CD14-positive monocyte (primary cell): Measurements from ENCODE around the gene COMMD1. TPM values are rescaled to one million over a fixed set of nuclear protein-coding genes. Genes with fewer than 3 reads are reported as not detected.

Experiments
- DNase-seq, 3 donors: peaks; one replicate each; pipeline ENCODE4 v3.0.0-alpha.2; 2011 to 2022
- H2AFZ ChIP-seq: 2 replicates; pipeline ENCODE4 v1.6.0; 2012; ENCODE audit warnings: mild to moderate bottlenecking, low read depth, low read length, inconsistent platforms; ENCODE audit not compliant: insufficient read depth, poor library complexity, severe bottlenecking
- H3K27ac ChIP-seq, 2 donors: 1 replicate in 1 of 2; 2 replicates in 1 of 2; pipeline ENCODE4 v1.5.1; 2012 to 2013; ENCODE audit warnings: low read length in 2 of 2, control low read depth in 1 of 2, inconsistent platforms in 1 of 2, low read depth in 1 of 2, mild to moderate bottlenecking in 1 of 2
- H3K27me3 ChIP-seq, 2 donors: one replicate each; pipeline versions ENCODE4 v1.6.0 to v1.6.1; 2011 to 2013; ENCODE audit warnings: low read length in 2 of 2; ENCODE audit not compliant: control insufficient read depth in 2 of 2, insufficient read depth in 2 of 2
- H3K36me3 ChIP-seq, 2 donors: replicated peaks in 1 of 2; 1 replicate in 1 of 2; 2 replicates in 1 of 2; pipeline versions ENCODE4 v1.5.1 to v1.6.1; 2012 to 2013; ENCODE audit warnings: low read length in 2 of 2, control low read depth in 1 of 2, inconsistent platforms in 1 of 2, mild to moderate bottlenecking in 1 of 2; ENCODE audit not compliant: insufficient read depth in 2 of 2, control insufficient read depth in 1 of 2
- H3K4me1 ChIP-seq, 2 donors: 1 replicate in 1 of 2; 2 replicates in 1 of 2; pipeline versions ENCODE4 v1.5.1 to v1.6.1; 2012 to 2013; ENCODE audit warnings: low read length in 2 of 2, control low read depth in 1 of 2, inconsistent platforms in 1 of 2, mild to moderate bottlenecking in 1 of 2, moderate library complexity in 1 of 2; ENCODE audit not compliant: insufficient read depth in 2 of 2, control insufficient read depth in 1 of 2
- H3K4me2 ChIP-seq: replicated peaks from 2 replicates; pipeline ENCODE3; 2012; ENCODE audit warnings: low read length, moderate library complexity, mild to moderate bottlenecking; ENCODE audit not compliant: poor library complexity, severe bottlenecking; ENCODE audit errors: extremely low read depth
- H3K4me3 ChIP-seq, 3 experiments: fragments of 200-600 bp in 1 of 3; sonication (generic) in 1 of 3; replicated peaks in 1 of 3; 1 replicate in 2 of 3; 2 replicates in 1 of 3; pipeline ENCODE4 v1.5.1; 2011 to 2013; ENCODE audit warnings: low read length in 3 of 3, mild to moderate bottlenecking in 3 of 3, control low read depth in 2 of 3, low read depth in 2 of 3, inconsistent platforms in 1 of 3, moderate library complexity in 1 of 3
- H3K79me2 ChIP-seq: 2 replicates; pipeline ENCODE4 v1.6.0; 2012; ENCODE audit warnings: mild to moderate bottlenecking, control low read depth, inconsistent platforms, low read length, moderate library complexity; ENCODE audit not compliant: insufficient read depth
- H3K9ac ChIP-seq: 2 replicates; pipeline ENCODE4 v1.6.0; 2017; ENCODE audit warnings: low read length, mild to moderate bottlenecking; ENCODE audit not compliant: insufficient read depth, poor library complexity, severe bottlenecking
- H3K9me3 ChIP-seq, 2 donors: replicated peaks in 1 of 2; 1 replicate in 1 of 2; 2 replicates in 1 of 2; pipeline versions ENCODE4 v1.5.1 to v1.6.1; 2012 to 2013; ENCODE audit warnings: low read length in 2 of 2, control low read depth in 1 of 2; ENCODE audit not compliant: control insufficient read depth in 1 of 2, insufficient read depth in 1 of 2
- H4K20me1 ChIP-seq: 2 replicates; pipeline ENCODE4 v1.6.0; 2012; ENCODE audit warnings: mild to moderate bottlenecking, low read length, control low read depth, moderate library complexity; ENCODE audit not compliant: insufficient read depth
- H3K27ac Mint-ChIP-seq, 7 donors: one replicate each; pipeline ENCODE4 v1.8.0; 2020; ENCODE audit warnings: mild to moderate bottlenecking in 7 of 7, mixed read lengths in 7 of 7, moderate library complexity in 6 of 7, inconsistent platforms in 2 of 7
- H3K27me3 Mint-ChIP-seq, 3 donors: one replicate each; pipeline ENCODE4 v1.8.0; 2021 to 2022; ENCODE audit warnings: low read depth in 3 of 3, mild to moderate bottlenecking in 3 of 3, mixed read lengths in 3 of 3, moderate library complexity in 3 of 3, inconsistent platforms in 1 of 3
- H3K36me3 Mint-ChIP-seq, 2 donors: one replicate each; pipeline ENCODE4 v1.8.0; 2020; ENCODE audit warnings: mixed read lengths in 2 of 2, inconsistent platforms in 1 of 2, mild to moderate bottlenecking in 1 of 2
- H3K4me1 Mint-ChIP-seq: one replicate; pipeline ENCODE4 v1.8.0; 2020; ENCODE audit warnings: mild to moderate bottlenecking, mixed read lengths
- H3K4me3 Mint-ChIP-seq, 2 donors: one replicate each; pipeline ENCODE4 v1.8.0; 2020; ENCODE audit warnings: mild to moderate bottlenecking in 2 of 2, mixed read lengths in 2 of 2, moderate library complexity in 1 of 2
- H3K9me3 Mint-ChIP-seq, 7 donors: one replicate each; pipeline ENCODE4 v1.8.0; 2020 to 2022; ENCODE audit warnings: mixed read lengths in 7 of 7, mild to moderate bottlenecking in 6 of 7, moderate library complexity in 6 of 7, inconsistent platforms in 2 of 7
- WGBS: methylation state at CpG from one replicate; pipeline ENCODE4 v1.1.5; 2013; ENCODE audit warnings: missing lambda C conversion rate; ENCODE audit not compliant: insufficient coverage; 5-methylcytosine and 5-hydroxymethylcytosine counted together
- intact Hi-C, 2 donors: fragments of 100-400 bp; cut with micrococcal nuclease; formaldehyde crosslinking; loops; one replicate each; pipeline versions ENCODE4 v1.15.0 to v1.15.1; 2023
- polyA plus RNA-seq, 3 donors: library from polyadenylated mRNA; depleted of rRNA in 1 of 3; unstranded in 2 of 3; stranded (reverse) in 1 of 3; fragments of 300-500 nt in 2 of 3; fragments of >200 nt in 1 of 3; fragmentation: Illumina TruSeq in 2 of 3; gene quantifications; 1 replicate in 2 of 3; 2 replicates in 1 of 3; pipeline ENCODE4 v1.2.3, GENCODE V29; 2012 to 2021
- TF ChIP-seq, protein P1 (sequence below): fragments of 200-600 bp; IDR thresholded peaks from one replicate; pipeline ENCODE4 v1.8.0; 2022; ENCODE audit warnings: antibody characterized with exemption, mild to moderate bottlenecking

The COMMD1 gene
- polyA plus RNA-seq, 3 donors: 25.2 to 82.1 (median 70.7) TPM

DNA sequence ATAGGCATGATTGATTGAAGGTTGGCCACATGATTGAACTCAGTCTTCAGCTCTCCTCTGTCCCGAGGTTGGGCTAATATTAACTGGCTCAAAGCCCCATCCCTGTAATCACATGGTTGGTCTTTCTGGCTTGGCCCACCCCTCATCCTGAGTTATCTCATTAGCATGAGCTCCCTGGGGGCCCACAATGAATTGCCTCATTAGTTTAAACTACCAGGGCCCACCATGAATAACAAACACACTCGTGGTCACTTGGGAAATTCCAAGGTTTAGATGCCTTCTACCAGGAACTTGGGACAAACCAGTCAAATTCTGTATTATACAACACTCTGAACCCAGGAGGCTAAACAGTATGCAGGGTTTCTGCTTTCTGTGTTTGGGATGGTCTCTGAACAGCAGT is 168.8 kb downstream of the COMMD1 start:
- Mint-ChIP-seq H3K4me3 (no peak overlapping the region), H3K36me3 (peaks cover 7 to 17% of the 10 kb centered on the region in 2 donors), H3K27ac (no peak overlapping the region), H3K4me1 (peaks cover 2% of the 10 kb centered on the region), H3K9me3 (peaks cover 9 to 19% (median 13%) of the 10 kb centered on the region in 7 donors), H3K27me3 (peaks cover 0 to 3% (median 3%) of the 10 kb centered on the region in 3 donors)
- WGBS: 83% methylated on average over 2 of the region's 2 CpGs
- DNase-seq: no peak
- intact Hi-C loops: no loop called here
- H3K4me2 ChIP-seq: no peak overlapping the region
- H4K20me1 ChIP-seq: no peaks in the 10 kb centered on the region
- no peak overlapping the region for H2AFZ ChIP-seq
- no peaks in the 10 kb centered on the region for H3K27me3 ChIP-seq
- H3K4me1 ChIP-seq: no peaks in the 10 kb centered on the region
- H3K36me3 ChIP-seq: peaks cover 0 to 10% of the 10 kb centered on the region in 2 donors
- H3K9ac ChIP-seq: no peak overlapping the region
- no peak overlapping the region for H3K27ac ChIP-seq
- H3K9me3 ChIP-seq: peaks cover 9 to 14% of the 10 kb centered on the region in 2 donors
- no peaks in the 10 kb centered on the region for H3K79me2 ChIP-seq
- TF ChIP-seq, protein P1, sequence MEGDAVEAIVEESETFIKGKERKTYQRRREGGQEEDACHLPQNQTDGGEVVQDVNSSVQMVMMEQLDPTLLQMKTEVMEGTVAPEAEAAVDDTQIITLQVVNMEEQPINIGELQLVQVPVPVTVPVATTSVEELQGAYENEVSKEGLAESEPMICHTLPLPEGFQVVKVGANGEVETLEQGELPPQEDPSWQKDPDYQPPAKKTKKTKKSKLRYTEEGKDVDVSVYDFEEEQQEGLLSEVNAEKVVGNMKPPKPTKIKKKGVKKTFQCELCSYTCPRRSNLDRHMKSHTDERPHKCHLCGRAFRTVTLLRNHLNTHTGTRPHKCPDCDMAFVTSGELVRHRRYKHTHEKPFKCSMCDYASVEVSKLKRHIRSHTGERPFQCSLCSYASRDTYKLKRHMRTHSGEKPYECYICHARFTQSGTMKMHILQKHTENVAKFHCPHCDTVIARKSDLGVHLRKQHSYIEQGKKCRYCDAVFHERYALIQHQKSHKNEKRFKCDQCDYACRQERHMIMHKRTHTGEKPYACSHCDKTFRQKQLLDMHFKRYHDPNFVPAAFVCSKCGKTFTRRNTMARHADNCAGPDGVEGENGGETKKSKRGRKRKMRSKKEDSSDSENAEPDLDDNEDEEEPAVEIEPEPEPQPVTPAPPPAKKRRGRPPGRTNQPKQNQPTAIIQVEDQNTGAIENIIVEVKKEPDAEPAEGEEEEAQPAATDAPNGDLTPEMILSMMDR: no peak
- H3K4me3 ChIP-seq: no peak overlapping the region

DNA sequence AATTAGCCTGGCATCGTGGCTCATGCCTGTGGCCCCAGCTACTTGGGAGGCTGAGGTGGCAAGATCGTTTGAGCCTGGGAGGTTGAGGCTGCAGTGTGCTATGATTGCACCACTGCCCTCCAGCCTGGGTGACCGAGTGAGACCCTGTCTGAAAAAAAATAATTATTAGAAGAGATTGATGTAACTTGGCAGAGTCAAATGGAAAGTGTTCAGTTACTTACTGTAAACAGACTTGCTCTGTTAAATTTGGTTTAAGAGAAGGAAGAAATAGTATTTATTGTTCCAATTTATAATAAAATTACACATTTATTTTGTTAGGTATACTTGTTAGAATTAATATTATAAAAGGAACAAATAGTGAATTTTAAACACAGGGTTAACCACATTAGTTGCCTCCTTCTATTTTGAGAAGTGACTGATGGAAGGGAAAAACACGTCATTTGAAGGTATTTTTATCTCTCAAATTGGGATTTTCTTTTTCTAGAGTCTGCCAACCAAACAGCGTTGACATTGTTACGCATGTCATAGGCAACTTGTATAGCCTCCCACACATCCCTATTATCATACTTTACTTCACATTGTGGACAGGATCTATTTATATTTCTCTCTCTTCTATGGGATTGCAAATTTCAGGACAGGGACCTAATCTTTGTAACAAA is 171.6 kb downstream of the COMMD1 start:
- DNase-seq: no peak
- Histone ChIP-seq H4K20me1 (no peaks in the 10 kb centered on the region), H3K36me3 (peaks cover 0 to 9% of the 10 kb centered on the region in 2 donors), H3K79me2 (no peaks in the 10 kb centered on the region), H3K27me3 (no peaks in the 10 kb centered on the region), H3K4me3 (no peak overlapping the region), H2AFZ (no peak overlapping the region), H3K9me3 (peaks cover 7 to 9% of the 10 kb centered on the region in 2 donors), H3K4me2 (no peak overlapping the region), H3K9ac (no peak overlapping the region), H3K4me1 (no peaks in the 10 kb centered on the region), H3K27ac (no peak overlapping the region)
- no peak overlapping the region for H3K27ac Mint-ChIP-seq
- intact Hi-C loops: no loop called here
- peak overlapping the region in 1 of 2 donors; percentile 20 for H3K4me3 Mint-ChIP-seq
- H3K4me1 Mint-ChIP-seq: peaks cover 2% of the 10 kb centered on the region
- peaks cover 4 to 13% (median 8%) of the 10 kb centered on the region in 7 donors for H3K9me3 Mint-ChIP-seq
- H3K36me3 Mint-ChIP-seq: peaks cover 4 to 12% of the 10 kb centered on the region in 2 donors
- TF ChIP-seq, protein P1: no peak
- 100% methylated on average over 3 of the region's 6 CpGs for WGBS
- H3K27me3 Mint-ChIP-seq: peaks cover 0 to 3% (median 3%) of the 10 kb centered on the region in 3 donors
